KG1 (cell line): Measurements from ENCODE around the gene CREM.
"Not testable (repeated sequence)": the region's sequence is repeated elsewhere in the genome, so short reads cannot be mapped to it uniquely, and the experiment has no call there.

ENCODE experiments used
- DNase-seq: peaks from one replicate; lab custom pipeline; 2025; lab: John Stamatoyannopoulos, UW

Gene CREM

DNA sequence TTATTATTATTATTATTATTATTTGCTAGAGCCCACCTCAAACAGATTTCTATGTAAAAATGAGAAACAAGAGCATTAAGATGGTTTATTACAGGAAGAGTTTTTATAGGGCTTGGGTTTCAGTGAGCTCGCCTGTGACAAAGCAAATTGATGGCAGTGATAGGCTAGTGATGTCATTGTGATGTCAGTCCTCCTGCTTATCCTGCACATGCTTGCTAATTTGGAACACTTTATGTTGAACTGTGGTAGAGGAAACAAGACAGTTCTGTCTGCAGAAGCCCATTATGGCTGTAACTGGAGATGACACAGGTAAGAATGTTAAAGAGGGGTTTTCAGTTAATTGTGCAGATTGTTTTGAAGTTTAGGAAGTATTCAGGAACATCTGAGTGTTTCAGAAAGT lies 68.3 kb downstream of the CREM start:
- no peak for DNase-seq

DNA sequence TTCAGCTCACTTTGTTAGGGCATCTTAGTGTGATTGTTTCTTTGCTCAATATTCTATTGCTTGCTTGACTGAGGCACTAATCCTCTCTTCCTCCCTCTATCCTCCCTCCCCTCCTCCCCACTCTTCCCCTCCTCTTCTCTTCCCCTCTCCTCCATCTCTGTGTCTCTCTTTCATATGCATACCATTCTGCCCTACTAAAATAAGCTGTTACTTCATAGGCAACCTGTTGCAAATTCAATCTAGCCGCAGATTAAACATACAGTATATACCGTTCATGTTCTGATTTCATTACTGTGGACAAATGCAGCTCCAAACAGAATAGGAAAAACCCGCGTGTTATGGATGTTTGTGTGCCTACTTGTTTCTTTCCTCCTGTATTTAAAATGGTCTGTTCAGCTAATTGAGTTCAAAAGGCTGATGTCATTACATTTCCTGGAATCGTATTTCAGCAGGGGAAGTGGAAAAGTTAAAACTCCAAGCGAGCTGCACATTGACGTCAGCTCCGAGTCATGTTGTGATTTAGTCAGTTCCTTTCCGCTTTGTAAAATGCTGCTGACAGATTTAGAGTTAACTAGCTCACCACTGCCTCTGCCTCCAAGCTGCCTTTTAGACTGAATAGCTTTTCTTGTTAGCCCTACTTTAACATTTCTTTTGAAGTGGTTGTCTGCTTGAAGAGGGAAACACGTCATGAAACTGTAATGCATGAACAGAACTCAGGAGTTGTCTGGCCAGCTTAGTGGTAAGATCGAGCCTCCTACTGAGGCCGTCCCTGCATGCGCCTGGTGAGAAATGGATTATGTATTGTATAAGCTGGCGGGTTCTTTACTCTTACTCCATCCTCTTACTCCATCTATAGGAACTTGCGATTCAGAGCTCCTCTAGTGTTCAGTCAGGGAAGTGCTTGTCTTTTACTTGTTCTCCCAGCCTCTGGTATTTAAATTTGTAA lies 69.0 kb downstream of the CREM start:
- DNase-seq: peak; percentile 83

DNA sequence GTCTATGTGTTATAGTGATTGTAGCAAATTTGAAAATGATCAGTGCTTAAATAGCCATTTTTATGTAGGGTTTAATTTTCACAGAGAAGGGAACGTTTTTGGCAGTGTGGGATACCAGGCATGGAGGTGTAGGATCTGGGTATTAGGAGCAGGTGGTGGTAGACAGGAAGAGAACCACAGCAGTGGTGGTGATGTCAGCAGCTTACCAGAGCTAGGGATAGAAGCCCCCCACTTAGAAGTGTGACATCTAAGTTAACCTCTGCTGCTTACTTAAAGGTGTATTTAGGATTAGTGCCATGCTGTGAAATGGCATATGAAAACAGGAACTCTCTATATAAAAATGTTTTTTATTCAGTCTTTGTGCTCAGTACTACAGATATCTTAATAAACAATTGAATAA lies 73.8 kb downstream of the CREM start:
- DNase-seq: no peak

DNA sequence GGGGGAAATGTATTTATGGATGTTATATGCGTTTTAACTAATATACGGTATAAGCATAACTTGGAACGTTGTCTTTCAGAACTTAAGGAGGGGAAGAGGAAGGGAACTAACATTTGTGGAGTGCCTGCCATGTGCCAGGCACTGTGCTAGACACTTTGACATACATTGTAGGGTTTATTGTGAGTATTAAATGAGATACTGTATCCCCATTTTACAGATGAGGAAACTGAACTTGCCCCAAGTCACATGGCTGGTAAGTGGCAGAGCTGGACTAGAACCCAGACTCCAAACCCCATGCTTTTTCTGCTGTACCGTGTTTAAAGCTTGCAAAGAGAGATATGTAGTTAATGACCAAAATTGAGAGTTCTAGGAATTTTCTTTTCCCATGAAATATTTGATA lies 74.6 kb downstream of the CREM start:
- no peak for DNase-seq

DNA sequence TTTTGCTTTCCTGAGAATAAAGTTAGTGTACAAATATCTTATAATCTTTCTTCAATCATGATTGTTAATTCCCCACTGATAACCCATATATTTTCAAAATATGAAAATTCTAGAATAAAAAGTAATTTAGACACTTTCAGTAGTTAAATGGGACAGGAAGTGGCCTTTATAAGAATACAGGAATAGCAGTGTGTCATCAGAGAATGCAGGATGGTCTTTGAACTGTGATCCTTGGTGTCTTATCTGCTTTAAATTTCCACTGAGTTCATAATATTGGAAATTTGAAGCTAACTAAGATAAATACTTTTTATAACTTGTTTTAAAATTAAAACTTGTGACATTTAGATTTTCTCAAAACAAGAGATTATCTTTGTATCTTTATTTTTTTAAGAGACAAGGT lies 75.4 kb downstream of the CREM start:
- no peak for DNase-seq

DNA sequence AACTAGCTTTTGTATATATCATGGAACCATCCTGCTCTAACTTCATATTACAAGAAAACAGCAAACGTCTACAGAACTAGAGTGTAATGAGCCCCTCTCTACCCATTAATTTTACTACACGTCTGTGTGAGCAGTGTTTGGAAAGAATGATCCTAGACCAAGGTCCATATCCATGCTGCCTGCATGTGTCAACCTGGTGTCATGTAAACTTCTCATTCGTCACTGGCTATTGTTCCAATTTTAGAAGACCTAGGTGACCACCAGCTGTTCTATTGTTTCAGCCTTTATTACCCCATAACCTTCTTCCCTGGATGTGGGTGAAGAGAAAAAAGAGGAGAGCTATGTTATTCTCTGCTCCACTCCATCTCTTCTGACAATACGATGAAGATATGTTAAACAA lies 77.1 kb downstream of the CREM start:
- no peak for DNase-seq

DNA sequence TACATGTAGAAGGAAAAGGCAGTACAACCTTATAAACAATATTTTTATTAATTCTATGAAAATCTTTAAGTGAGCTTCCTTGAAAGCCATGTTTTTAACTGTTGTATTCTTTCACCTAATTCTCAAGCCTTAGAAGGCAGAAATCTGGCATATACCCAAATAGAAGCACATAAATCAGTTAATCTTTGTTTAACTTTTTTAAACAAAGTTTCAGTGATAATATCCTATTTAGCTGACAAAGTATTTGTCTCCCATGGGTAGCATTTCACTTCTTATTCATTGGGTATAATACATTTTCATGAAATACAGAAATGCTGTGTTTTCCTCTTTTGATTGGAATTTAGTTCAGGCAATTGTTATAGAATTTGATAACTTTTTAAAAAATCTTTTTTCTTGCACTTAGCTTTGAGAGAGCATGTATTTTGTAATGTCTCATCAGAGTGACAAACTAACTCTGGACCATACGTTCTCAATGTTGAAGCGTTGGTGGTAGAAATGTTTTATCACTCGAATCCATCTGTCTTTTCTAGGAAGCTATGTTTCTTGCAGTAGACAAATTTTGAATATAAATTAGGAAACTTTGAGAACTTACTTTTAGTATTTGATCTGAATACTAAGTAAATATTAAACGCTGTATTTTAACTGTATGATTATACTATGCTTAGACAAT lies 78.1 kb downstream of the CREM start:
- DNase-seq: no peak

DNA sequence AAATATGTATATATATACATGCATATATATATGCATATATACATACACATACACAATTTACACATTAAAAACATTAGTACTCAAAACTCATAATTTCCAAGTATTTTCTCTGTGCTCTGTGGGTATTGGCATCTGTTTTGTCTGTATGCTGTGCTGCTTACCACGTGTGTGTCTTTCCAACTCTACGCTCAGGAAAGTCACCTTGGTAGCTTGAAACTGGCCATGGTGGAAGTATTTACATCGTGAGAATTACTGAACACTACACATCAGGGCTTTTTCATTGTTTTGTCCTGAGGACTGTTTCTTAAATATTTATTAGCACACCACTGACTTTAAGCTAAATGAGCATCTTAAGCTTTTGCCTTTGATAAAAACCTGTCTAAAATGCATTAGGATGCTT lies 79.6 kb downstream of the CREM start:
- DNase-seq: no peak

DNA sequence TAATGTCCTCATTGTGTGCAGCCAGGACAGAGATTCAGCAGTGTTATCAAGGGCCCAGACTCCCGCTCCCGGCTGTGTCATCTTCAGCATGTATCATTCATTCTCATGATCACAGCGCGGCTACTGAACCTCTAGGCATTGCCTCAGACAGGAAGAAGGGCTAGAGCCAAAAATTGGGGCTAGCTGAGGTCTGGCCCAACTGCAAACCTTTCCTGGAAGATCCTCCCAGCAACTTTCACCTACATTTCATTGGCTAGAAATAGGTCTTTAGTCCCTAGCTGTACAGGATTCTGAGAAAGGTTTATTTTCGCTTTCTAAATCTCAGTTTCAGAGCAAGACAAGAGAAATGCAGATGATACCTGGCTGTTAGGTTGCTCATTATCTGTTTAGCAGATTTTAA lies 81.9 kb downstream of the CREM start:
- no peak for DNase-seq

DNA sequence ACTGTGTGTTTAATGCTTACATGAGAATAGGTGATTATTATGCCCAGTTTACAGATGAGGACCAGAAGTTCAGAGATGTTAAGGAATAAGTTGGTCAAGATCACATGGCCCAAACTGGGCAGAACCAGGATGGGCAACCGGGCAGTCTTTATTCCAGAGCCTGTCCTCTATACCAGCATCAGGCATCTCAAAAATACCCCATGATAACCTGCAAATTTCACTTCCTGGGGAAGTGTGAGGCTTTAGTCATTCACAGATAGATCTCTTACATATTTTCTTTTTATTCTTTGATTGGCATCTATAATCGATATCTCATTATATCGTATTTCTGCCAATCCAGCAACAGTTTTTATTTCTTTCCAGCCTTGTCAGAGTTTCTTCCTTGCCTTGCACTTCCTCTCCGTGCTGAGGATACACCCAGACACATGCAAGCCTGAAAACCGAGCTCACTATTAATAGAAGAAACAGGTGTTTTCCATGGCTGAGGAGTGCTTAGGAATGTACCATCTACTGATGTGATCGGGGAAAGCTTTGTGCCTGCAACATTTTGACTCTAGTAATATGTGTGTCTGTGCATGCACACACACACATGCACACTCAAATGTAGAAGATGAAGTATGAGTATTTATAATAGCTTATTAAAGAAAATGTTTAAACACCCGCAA lies 82.4 kb downstream of the CREM start:
- DNase-seq: no peak

DNA sequence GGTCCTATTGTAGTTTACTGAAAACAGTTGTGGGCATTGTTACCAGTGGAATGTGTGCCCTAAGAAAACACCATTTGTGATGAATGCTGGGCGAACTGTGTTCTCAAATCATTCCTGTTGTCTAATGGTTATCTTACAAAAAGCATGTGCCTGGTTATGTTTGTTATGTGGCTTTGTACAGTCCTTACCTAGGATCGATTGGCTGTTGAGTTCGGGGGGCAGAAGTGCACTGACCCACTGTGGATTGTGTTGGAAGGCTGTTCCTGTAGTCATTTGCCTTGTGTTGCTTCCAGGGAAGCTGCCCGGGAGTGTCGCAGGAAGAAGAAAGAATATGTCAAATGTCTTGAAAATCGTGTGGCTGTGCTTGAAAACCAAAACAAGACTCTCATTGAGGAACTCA lies 84.3 kb downstream of the CREM start:
- DNase-seq: no peak

DNA sequence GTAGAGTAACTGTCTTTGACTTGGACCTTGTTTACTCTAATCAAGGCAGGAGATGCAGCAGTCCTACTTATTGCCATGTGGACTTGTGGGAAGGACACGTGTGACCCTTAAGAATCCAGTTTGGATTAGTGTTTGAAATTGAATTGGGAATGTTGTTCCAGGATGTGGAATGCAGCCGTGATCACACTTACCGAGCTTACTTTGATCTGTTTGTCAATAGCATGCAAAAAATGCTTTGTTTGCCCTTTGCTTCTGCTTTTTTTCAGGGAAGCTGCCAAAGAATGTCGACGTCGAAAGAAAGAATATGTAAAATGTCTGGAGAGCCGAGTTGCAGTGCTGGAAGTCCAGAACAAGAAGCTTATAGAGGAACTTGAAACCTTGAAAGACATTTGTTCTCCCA lies 84.7 kb downstream of the CREM start:
- no peak for DNase-seq

DNA sequence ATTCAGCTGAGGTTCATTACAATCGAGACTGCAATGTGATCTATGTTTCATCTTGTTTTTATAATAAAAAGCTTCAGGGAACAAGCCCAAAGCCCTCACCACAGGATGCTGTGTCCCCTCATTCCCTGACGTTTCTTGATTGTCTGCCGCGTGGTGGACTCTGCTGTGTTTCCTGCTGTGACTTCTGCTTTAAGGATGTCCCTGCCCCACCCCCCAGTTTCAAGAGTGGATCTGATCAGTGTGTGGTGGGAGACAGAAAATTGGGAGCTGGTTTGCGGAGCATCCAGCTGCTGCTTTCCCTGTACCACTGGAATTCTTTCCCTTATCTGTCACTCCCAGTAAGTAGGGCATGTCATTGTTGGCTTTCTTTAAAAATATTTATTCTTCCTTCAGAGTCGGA lies 86.2 kb downstream of the CREM start:
- no peak for DNase-seq

DNA sequence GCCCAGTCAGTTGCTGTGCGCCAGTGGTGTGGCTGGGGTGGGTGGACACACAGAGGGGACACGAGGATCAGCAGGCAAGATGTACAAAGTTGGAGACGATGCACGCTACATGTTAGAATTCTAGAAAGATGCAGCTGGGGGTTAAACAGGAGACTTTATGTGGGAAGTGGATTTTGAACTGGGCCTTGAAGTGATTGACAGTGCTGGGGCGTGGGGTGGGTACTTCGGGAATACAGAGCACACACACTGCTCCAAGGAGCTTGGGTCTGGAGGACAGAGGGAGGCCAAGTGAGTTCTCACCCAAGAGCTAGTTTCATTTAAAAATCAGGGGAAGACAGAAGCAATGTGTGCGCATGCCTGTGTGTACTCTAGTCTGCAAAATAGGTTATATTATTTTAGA lies 87.1 kb downstream of the CREM start:
- no peak for DNase-seq

DNA sequence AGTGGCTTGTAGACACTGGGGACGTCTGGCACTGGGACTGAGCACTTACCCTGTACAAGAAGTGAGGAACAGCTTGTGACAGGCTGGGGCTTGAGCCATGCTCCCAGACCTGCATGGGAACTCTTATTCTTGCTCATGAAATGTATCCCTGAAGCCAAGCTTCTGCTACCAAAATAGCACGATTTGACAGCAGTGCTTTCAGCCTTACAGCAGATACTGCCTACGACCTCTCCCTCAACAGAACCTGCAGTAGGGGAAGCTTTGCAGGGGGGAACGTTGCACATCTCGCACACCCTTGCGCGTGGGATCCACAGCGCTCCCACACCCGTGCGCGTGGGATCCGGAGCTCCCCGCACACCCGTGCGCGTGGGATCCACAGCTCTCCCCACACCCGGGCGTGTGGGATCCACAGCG lies 88.0 kb downstream of the CREM start:
- no peak for DNase-seq

DNA sequence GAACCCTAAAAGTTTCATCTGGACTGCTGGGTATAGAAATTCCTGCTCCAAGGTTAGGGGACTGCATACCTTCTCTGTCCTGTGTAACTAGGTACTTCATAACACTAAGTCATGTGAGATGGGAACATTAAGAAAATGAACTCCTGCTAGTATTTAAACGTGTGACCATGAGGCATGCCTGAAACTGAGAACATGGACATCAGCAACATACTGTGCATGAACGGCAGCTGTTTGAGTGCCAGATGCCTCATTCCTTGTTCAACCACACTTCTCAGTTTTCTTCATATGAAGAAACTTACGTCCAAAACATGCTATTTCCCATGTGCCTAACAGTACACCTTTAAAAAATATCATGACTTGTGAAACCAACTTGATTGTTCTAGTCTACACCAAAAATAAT lies 88.5 kb downstream of the CREM start:
- no peak for DNase-seq

DNA sequence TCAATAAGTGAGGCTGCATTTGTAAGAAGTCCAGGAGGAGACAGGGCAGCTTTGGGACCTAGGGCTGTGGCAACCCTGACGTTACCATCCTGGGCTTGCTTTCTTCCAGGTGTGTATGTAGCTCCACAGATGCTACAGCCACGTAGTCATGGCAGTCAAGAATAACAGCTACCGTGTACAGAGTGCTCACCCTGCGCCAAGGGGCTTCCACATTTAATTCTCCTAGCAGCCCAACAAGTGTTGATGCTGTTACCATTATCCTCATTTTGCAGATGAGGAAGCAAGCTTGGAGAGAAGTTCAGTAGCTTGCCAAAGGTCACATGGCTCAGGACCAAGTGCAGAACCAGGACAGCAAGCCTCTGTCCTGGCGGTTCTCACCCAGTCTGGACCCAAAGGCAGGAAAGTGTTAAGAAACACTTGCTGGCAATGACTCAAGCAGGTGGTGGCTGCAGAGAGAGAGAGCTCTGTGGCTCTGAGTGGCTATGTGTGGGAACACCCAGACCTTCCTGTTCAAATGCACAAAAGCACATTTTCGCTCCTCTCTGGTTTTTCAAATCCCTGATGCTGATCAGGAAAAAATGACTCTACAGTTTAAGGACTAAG lies 89.8 kb downstream of the CREM start:
- DNase-seq: peak; percentile 25

DNA sequence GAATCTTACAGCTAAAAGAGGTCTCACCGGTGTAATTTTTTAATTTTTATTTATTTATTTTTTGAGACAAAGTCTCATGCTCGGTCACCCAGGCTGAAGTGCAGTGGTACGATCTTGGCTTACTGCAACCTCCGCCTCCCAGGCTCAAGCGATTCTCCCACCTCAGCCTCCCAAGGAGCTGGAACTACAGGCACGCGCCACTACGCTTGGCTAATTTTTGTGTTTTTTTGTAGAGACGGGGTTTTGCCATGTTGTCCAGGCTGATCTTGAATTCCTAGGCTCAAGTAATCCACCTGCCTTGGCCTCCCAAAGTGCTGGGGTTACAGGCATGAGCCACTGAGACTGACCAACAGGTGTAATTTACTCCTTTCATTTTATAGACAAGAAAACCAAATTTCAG lies 90.3 kb downstream of the CREM start:
- DNase-seq: not testable (repeated sequence)

DNA sequence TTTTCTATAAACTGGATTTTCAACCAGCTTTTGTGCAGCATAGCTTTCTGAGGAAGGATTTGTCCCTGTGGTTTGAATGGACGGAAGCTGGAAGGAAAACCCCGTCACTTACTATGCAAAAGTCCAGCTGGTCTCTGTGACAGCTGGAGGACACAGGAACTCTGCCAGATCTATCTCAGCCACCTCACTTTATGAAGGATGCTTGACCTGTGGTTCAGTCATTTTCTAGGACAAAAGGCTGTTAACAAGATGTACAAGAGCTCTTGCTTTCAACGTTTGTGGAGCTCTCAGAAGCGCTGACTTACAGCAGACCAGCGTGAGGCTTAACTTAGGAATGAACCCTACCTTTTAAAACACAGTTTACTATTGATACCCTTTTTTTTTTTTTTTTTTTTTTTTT lies 90.8 kb downstream of the CREM start:
- DNase-seq: no peak

DNA sequence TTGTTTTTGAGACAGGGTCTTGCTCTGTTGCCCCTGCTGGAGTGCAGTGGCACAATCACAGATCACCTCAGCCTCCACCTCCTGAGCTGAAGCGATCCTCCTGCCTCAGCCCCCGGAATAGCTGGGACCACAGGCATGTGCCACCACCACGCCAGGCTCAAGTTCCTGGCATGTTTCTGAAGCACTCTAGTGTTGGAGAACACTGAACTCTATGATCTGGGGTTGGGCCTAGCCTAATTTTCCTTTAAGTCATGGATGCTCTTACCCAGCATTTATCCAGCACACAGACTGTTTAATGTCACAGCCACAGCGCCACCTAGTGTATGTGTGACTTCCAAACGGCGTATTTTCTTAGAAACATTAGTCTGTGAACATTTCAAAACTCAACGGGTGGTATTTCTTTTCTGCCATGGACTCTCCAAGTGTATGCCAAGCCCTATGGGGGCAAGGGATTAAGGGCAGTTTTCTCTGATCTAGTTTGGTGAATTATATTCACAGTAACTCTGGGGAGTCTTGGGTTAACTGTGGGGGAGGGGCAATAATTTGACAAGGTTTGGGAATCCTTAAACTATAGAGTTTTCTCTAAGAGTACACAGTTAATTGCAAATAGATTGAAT lies 91.8 kb downstream of the CREM start:
- peak; percentile 92 for DNase-seq

DNA sequence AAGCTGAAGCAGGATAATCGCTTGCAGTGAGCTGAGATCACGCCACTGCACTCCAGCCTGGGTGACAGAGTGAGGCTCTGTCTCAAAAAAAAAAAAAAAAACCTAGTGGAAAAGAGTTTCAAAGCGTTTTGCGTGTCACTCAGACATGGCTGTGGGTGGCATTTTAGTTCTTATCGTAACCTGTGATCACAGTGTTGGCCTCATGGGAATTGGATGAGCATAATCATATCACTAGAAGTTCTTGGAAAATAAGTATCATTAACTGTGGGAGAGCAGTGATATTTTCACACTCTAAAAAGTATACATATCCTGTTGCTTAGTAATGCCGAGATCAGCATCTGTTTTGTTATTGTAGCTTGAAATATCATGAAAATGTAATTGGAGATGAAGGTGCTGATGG lies 92.6 kb downstream of the CREM start:
- no peak for DNase-seq
